GM19238 (cell line): ENCODE measurements around the gene CILP2.
A peak's percentile ranks its signal among the peaks of the same experiment; 100 is the strongest.

Source experiments
- DNase-seq: peaks from one replicate; pipeline ENCODE4 v3.0.0; 2011; ENCODE audit warnings: low spot score; ENCODE audit not compliant: insufficient read length

The CILP2 gene

GRCh38 chr19:19538061-19538784 is at the start of gene CILP2:
Gene CILP2 (plus strand): TSS chr19:19538265. CDS start chr19:19538350, 85 bp downstream.
- DNase-seq, result no peak

- DNase-seq, result peak; percentile 70
Measured at GRCh38 chr19:19488875-19489690, 49.0 kb upstream of the CILP2 start.

GRCh38 chr19:19489804-19490204 is 48.3 kb upstream of the CILP2 start:
- no peak for DNase-seq

GRCh38 chr19:19490214-19490968 is 47.7 kb upstream of the CILP2 start:
- peak; percentile 82 for DNase-seq

GRCh38 chr19:19491321-19492025 is 46.6 kb upstream of the CILP2 start:
- no peak for DNase-seq

GRCh38 chr19:19492026-19492610 is 45.9 kb upstream of the CILP2 start:
- DNase-seq, result no peak

- no peak for DNase-seq
Measured at GRCh38 chr19:19493841-19494546, 44.1 kb upstream of the CILP2 start.

GRCh38 chr19:19495614-19496603 is 42.2 kb upstream of the CILP2 start:
- DNase-seq, result no peak

GRCh38 chr19:19498255-19498991 is 39.6 kb upstream of the CILP2 start:
- no peak for DNase-seq

- no peak for DNase-seq
Measured at GRCh38 chr19:19499272-19499995, 38.6 kb upstream of the CILP2 start.

- no peak for DNase-seq
Measured at GRCh38 chr19:19500975-19501644, 37.0 kb upstream of the CILP2 start.

GRCh38 chr19:19501798-19502197 is 36.3 kb upstream of the CILP2 start:
- no peak for DNase-seq

GRCh38 chr19:19502281-19502680 is 35.8 kb upstream of the CILP2 start:
- DNase-seq, result no peak

GRCh38 chr19:19502808-19503602 is 35.1 kb upstream of the CILP2 start:
- DNase-seq, result no peak

GRCh38 chr19:19504754-19505668 is 33.1 kb upstream of the CILP2 start:
- DNase-seq, result no peak
